ENCODE results near the gene SERTAD2.

The SERTAD2 gene

GRCh38 chr2:64675860-64676259 lies 22.1 kb upstream of the SERTAD2 start:
- DNase-seq = peak; percentile 52 to 73 (median 56)

GRCh38 chr2:64672708-64673107 lies 19.0 kb upstream of the SERTAD2 start:
- DNase-seq = no peak

GRCh38 chr2:64670047-64670446 lies 16.3 kb upstream of the SERTAD2 start:
- no peak for DNase-seq

GRCh38 chr2:64669288-64669687 lies 15.6 kb upstream of the SERTAD2 start:
- DNase-seq = no peak

- DNase-seq = no peak
Measured at GRCh38 chr2:64668542-64668941, 14.8 kb upstream of the SERTAD2 start.

GRCh38 chr2:64667535-64667934 lies 13.8 kb upstream of the SERTAD2 start:
- DNase-seq = peak in 1 of 4 experiments; percentile 34

- DNase-seq = peak in 3 of 4 experiments; percentile 25 to 56 (median 46)
Measured at GRCh38 chr2:64666810-64667438, 13.2 kb upstream of the SERTAD2 start.

GRCh38 chr2:64665709-64666108 lies 12.0 kb upstream of the SERTAD2 start:
- DNase-seq = no peak

- no peak for DNase-seq
Measured at GRCh38 chr2:64663402-64663801, 9.7 kb upstream of the SERTAD2 start.

- DNase-seq = peak; percentile 41 to 82 (median 66)
Measured at GRCh38 chr2:64661741-64662169, 8.0 kb upstream of the SERTAD2 start.

- DNase-seq = no peak
Measured at GRCh38 chr2:64659252-64659651, 5.5 kb upstream of the SERTAD2 start.

- DNase-seq = no peak
Measured at GRCh38 chr2:64658269-64658668, 4.6 kb upstream of the SERTAD2 start.

GRCh38 chr2:64657411-64657810 lies 3.7 kb upstream of the SERTAD2 start:
- peak; percentile 37 to 62 (median 53) for DNase-seq

GRCh38 chr2:64656379-64656778 lies 2.7 kb upstream of the SERTAD2 start:
- no peak for DNase-seq

- peak in 1 of 4 experiments; percentile 17 for DNase-seq
Measured at GRCh38 chr2:64655873-64656272, 2.2 kb upstream of the SERTAD2 start.

- peak; percentile 24 to 53 (median 44) for DNase-seq
Measured at GRCh38 chr2:64655018-64655664, 1.4 kb upstream of the SERTAD2 start.

GRCh38 chr2:64654063-64654811 lies 524 bp upstream of the SERTAD2 start:
- peak; percentile 83 to 90 (median 89) for DNase-seq

GRCh38 chr2:64652231-64653108 lies 1.2 kb downstream of the SERTAD2 start:
- peak; percentile 27 to 66 (median 54) for DNase-seq

GRCh38 chr2:64651590-64651989 lies 2.1 kb downstream of the SERTAD2 start:
- peak in 1 of 4 experiments; percentile 21 for DNase-seq

- no peak for DNase-seq
Measured at GRCh38 chr2:64650722-64651338, 2.9 kb downstream of the SERTAD2 start.

- no peak for DNase-seq
Measured at GRCh38 chr2:64650296-64650695, 3.4 kb downstream of the SERTAD2 start.

GRCh38 chr2:64649626-64650025 lies 4.1 kb downstream of the SERTAD2 start:
- no peak for DNase-seq

Data from suppressor macrophage (primary cell).